CD14-positive monocyte (primary cell): Measurements from ENCODE around the gene ITPKB. TPM values are rescaled to one million over a fixed set of nuclear protein-coding genes. Genes with fewer than 3 reads are reported as not detected.
A peak's percentile ranks its signal among the peaks of the same experiment; 100 is the strongest.

Source experiments
- DNase-seq, 3 donors: peaks; one replicate each; pipeline ENCODE4 v3.0.0-alpha.2; 2011 to 2022
- H2AFZ ChIP-seq: 2 replicates; pipeline ENCODE4 v1.6.0; 2012; ENCODE audit warnings: mild to moderate bottlenecking, low read depth, low read length, inconsistent platforms; ENCODE audit not compliant: insufficient read depth, poor library complexity, severe bottlenecking
- H3K27ac ChIP-seq, 2 donors: 1 replicate in 1 of 2; 2 replicates in 1 of 2; pipeline ENCODE4 v1.5.1; 2012 to 2013; ENCODE audit warnings: low read length in 2 of 2, control low read depth in 1 of 2, inconsistent platforms in 1 of 2, low read depth in 1 of 2, mild to moderate bottlenecking in 1 of 2
- H3K27me3 ChIP-seq, 2 donors: one replicate each; pipeline versions ENCODE4 v1.6.0 to v1.6.1; 2011 to 2013; ENCODE audit warnings: low read length in 2 of 2; ENCODE audit not compliant: control insufficient read depth in 2 of 2, insufficient read depth in 2 of 2
- H3K36me3 ChIP-seq, 2 donors: replicated peaks in 1 of 2; 1 replicate in 1 of 2; 2 replicates in 1 of 2; pipeline versions ENCODE4 v1.5.1 to v1.6.1; 2012 to 2013; ENCODE audit warnings: low read length in 2 of 2, control low read depth in 1 of 2, inconsistent platforms in 1 of 2, mild to moderate bottlenecking in 1 of 2; ENCODE audit not compliant: insufficient read depth in 2 of 2, control insufficient read depth in 1 of 2
- H3K4me1 ChIP-seq, 2 donors: 1 replicate in 1 of 2; 2 replicates in 1 of 2; pipeline versions ENCODE4 v1.5.1 to v1.6.1; 2012 to 2013; ENCODE audit warnings: low read length in 2 of 2, control low read depth in 1 of 2, inconsistent platforms in 1 of 2, mild to moderate bottlenecking in 1 of 2, moderate library complexity in 1 of 2; ENCODE audit not compliant: insufficient read depth in 2 of 2, control insufficient read depth in 1 of 2
- H3K4me2 ChIP-seq: replicated peaks from 2 replicates; pipeline ENCODE3; 2012; ENCODE audit warnings: low read length, moderate library complexity, mild to moderate bottlenecking; ENCODE audit not compliant: poor library complexity, severe bottlenecking; ENCODE audit errors: extremely low read depth
- H3K4me3 ChIP-seq, 3 experiments: fragments of 200-600 bp in 1 of 3; sonication (generic) in 1 of 3; replicated peaks in 1 of 3; 1 replicate in 2 of 3; 2 replicates in 1 of 3; pipeline ENCODE4 v1.5.1; 2011 to 2013; ENCODE audit warnings: low read length in 3 of 3, mild to moderate bottlenecking in 3 of 3, control low read depth in 2 of 3, low read depth in 2 of 3, inconsistent platforms in 1 of 3, moderate library complexity in 1 of 3
- H3K79me2 ChIP-seq: 2 replicates; pipeline ENCODE4 v1.6.0; 2012; ENCODE audit warnings: mild to moderate bottlenecking, control low read depth, inconsistent platforms, low read length, moderate library complexity; ENCODE audit not compliant: insufficient read depth
- H3K9ac ChIP-seq: 2 replicates; pipeline ENCODE4 v1.6.0; 2017; ENCODE audit warnings: low read length, mild to moderate bottlenecking; ENCODE audit not compliant: insufficient read depth, poor library complexity, severe bottlenecking
- H3K9me3 ChIP-seq, 2 donors: replicated peaks in 1 of 2; 1 replicate in 1 of 2; 2 replicates in 1 of 2; pipeline versions ENCODE4 v1.5.1 to v1.6.1; 2012 to 2013; ENCODE audit warnings: low read length in 2 of 2, control low read depth in 1 of 2; ENCODE audit not compliant: control insufficient read depth in 1 of 2, insufficient read depth in 1 of 2
- H4K20me1 ChIP-seq: 2 replicates; pipeline ENCODE4 v1.6.0; 2012; ENCODE audit warnings: mild to moderate bottlenecking, low read length, control low read depth, moderate library complexity; ENCODE audit not compliant: insufficient read depth
- H3K27ac Mint-ChIP-seq, 7 donors: one replicate each; pipeline ENCODE4 v1.8.0; 2020; ENCODE audit warnings: mild to moderate bottlenecking in 7 of 7, mixed read lengths in 7 of 7, moderate library complexity in 6 of 7, inconsistent platforms in 2 of 7
- H3K27me3 Mint-ChIP-seq, 3 donors: one replicate each; pipeline ENCODE4 v1.8.0; 2021 to 2022; ENCODE audit warnings: low read depth in 3 of 3, mild to moderate bottlenecking in 3 of 3, mixed read lengths in 3 of 3, moderate library complexity in 3 of 3, inconsistent platforms in 1 of 3
- H3K36me3 Mint-ChIP-seq, 2 donors: one replicate each; pipeline ENCODE4 v1.8.0; 2020; ENCODE audit warnings: mixed read lengths in 2 of 2, inconsistent platforms in 1 of 2, mild to moderate bottlenecking in 1 of 2
- H3K4me1 Mint-ChIP-seq: one replicate; pipeline ENCODE4 v1.8.0; 2020; ENCODE audit warnings: mild to moderate bottlenecking, mixed read lengths
- H3K4me3 Mint-ChIP-seq, 2 donors: one replicate each; pipeline ENCODE4 v1.8.0; 2020; ENCODE audit warnings: mild to moderate bottlenecking in 2 of 2, mixed read lengths in 2 of 2, moderate library complexity in 1 of 2
- H3K9me3 Mint-ChIP-seq, 7 donors: one replicate each; pipeline ENCODE4 v1.8.0; 2020 to 2022; ENCODE audit warnings: mixed read lengths in 7 of 7, mild to moderate bottlenecking in 6 of 7, moderate library complexity in 6 of 7, inconsistent platforms in 2 of 7
- WGBS: methylation state at CpG from one replicate; pipeline ENCODE4 v1.1.5; 2013; ENCODE audit warnings: missing lambda C conversion rate; ENCODE audit not compliant: insufficient coverage; 5-methylcytosine and 5-hydroxymethylcytosine counted together
- intact Hi-C, 2 donors: fragments of 100-400 bp; cut with micrococcal nuclease; formaldehyde crosslinking; loops; one replicate each; pipeline versions ENCODE4 v1.15.0 to v1.15.1; 2023
- polyA plus RNA-seq, 3 donors: library from polyadenylated mRNA; depleted of rRNA in 1 of 3; unstranded in 2 of 3; stranded (reverse) in 1 of 3; fragments of 300-500 nt in 2 of 3; fragments of >200 nt in 1 of 3; fragmentation: Illumina TruSeq in 2 of 3; gene quantifications; 1 replicate in 2 of 3; 2 replicates in 1 of 3; pipeline ENCODE4 v1.2.3, GENCODE V29; 2012 to 2021
- TF ChIP-seq, protein P1 (sequence below): fragments of 200-600 bp; IDR thresholded peaks from one replicate; pipeline ENCODE4 v1.8.0; 2022; ENCODE audit warnings: antibody characterized with exemption, mild to moderate bottlenecking

The ITPKB gene
- polyA plus RNA-seq, 3 donors, result 7.3 to 14.4 (median 10.2) TPM

DNA sequence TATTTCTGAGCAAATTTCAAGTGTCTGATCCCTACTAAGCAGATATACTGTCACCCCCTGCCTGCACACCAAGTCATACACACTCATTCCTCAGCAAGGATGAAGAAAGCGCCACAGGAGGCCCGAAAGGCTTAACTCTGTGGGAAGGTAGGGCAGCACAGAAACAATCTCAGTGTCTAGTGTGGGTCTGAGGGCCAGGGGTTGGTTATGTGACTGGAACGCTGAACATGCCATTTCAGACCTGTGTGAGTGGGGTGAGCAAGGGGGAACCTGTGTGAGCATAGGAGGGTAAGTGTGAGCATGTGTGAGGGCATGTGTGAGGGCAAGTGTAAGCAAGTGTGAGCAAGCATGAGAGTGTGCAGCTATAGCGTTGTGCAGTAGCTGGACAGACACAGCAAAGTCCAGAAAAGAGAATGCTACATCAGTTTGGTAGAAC, 6.2 kb downstream of the ITPKB start:
- Mint-ChIP-seq H3K27me3 (no peaks in the 10 kb centered on the region), H3K27ac (peak overlapping the region in 3 of 7 donors; percentile 7 to 73 (median 64)), H3K4me1 (peaks cover 82% of the 10 kb centered on the region), H3K36me3 (peaks cover 75 to 81% of the 10 kb centered on the region in 2 donors), H3K4me3 (peak overlapping the region; percentile 64 to 66), H3K9me3 (no peaks in the 10 kb centered on the region)
- Histone ChIP-seq H3K4me3 (peak overlapping the region in 1 of 3 experiments; percentile 24), H3K36me3 (peaks cover 28 to 75% of the 10 kb centered on the region in 2 donors), H3K27me3 (no peaks in the 10 kb centered on the region), H3K9ac (no peak overlapping the region), H3K9me3 (no peaks in the 10 kb centered on the region), H4K20me1 (peaks cover 93% of the 10 kb centered on the region), H3K79me2 (peaks cover 98% of the 10 kb centered on the region), H3K4me2 (peak overlapping the region; percentile 44), H3K27ac (peak overlapping the region in 1 of 2 donors; percentile 12), H2AFZ (no peak overlapping the region), H3K4me1 (peaks cover 45 to 73% of the 10 kb centered on the region in 2 donors)
- intact Hi-C loops, result loop anchor here (10.0 kb wide), 2 partner anchors 92 to 98 kb away; no protein-coding TSS in a partner anchor
- WGBS, result 77% methylated on average over 3 of the region's 4 CpGs
- DNase-seq, result no peak
- TF ChIP-seq, protein P1, sequence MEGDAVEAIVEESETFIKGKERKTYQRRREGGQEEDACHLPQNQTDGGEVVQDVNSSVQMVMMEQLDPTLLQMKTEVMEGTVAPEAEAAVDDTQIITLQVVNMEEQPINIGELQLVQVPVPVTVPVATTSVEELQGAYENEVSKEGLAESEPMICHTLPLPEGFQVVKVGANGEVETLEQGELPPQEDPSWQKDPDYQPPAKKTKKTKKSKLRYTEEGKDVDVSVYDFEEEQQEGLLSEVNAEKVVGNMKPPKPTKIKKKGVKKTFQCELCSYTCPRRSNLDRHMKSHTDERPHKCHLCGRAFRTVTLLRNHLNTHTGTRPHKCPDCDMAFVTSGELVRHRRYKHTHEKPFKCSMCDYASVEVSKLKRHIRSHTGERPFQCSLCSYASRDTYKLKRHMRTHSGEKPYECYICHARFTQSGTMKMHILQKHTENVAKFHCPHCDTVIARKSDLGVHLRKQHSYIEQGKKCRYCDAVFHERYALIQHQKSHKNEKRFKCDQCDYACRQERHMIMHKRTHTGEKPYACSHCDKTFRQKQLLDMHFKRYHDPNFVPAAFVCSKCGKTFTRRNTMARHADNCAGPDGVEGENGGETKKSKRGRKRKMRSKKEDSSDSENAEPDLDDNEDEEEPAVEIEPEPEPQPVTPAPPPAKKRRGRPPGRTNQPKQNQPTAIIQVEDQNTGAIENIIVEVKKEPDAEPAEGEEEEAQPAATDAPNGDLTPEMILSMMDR, result no peak

DNA sequence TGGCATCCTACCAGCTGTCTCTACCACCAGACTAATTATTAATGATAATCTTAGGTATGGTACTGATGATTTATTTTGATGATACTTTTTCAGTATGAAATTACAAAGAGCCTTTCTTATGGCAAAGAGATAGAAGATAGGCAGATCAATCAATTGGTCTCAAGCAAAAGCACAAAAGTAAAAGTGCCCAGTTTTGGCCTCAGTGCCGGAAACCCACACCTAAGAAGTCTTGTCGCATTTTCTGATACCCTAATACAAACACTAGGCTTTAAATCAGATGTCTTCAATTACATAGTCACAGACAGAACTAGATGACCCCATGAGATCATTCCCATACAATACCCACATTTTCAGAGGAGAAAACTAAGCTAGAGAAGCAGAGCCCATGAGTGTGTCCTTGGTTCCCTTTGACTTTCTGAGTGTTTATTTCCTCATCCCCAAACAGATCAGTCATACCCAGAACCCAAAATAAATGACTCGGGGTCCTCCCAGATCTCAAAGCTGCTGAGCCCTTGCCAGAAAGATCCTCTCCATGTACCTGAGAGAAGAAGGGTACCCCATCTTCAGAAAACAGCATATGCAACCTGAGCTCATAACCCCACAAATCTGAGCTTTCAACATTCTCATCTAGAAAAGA, 7.7 kb downstream of the ITPKB start:
- WGBS, result 69% methylated on average over 3 of the region's 3 CpGs
- H3K4me3 Mint-ChIP-seq, result peak overlapping the region; percentile 48 to 58
- Histone ChIP-seq H2AFZ (no peak overlapping the region), H3K9me3 (no peaks in the 10 kb centered on the region), H3K27me3 (no peaks in the 10 kb centered on the region), H3K4me3 (no peak overlapping the region), H3K79me2 (peaks cover 98% of the 10 kb centered on the region), H3K4me1 (peaks cover 50 to 81% of the 10 kb centered on the region in 2 donors), H3K4me2 (no peak overlapping the region), H3K9ac (no peak overlapping the region), H3K36me3 (peaks cover 27 to 79% of the 10 kb centered on the region in 2 donors), H3K27ac (peak overlapping the region in 1 of 2 donors; percentile 0), H4K20me1 (peaks cover 99% of the 10 kb centered on the region)
- no peak for DNase-seq
- H3K36me3 Mint-ChIP-seq, result peaks cover 82 to 85% of the 10 kb centered on the region in 2 donors
- peaks cover 93% of the 10 kb centered on the region for H3K4me1 Mint-ChIP-seq
- H3K27me3 Mint-ChIP-seq, result no peaks in the 10 kb centered on the region
- intact Hi-C loops, result loop anchor here (10.0 kb wide), 2 partner anchors 93 to 97 kb away; no protein-coding TSS in a partner anchor
- H3K27ac Mint-ChIP-seq, result peak overlapping the region in 5 of 7 donors; percentile 14 to 78 (median 59)
- TF ChIP-seq, protein P1, result no peak
- H3K9me3 Mint-ChIP-seq, result no peaks in the 10 kb centered on the region
